Measurements from ENCODE around the gene PKD1. TPM values are rescaled to one million over a fixed set of nuclear protein-coding genes. Genes with fewer than 3 reads are reported as not detected.

Gene PKD1
- polyA plus RNA-seq, 3 donors, result 36.9 to 89.6 (median 83.7) TPM

DNA sequence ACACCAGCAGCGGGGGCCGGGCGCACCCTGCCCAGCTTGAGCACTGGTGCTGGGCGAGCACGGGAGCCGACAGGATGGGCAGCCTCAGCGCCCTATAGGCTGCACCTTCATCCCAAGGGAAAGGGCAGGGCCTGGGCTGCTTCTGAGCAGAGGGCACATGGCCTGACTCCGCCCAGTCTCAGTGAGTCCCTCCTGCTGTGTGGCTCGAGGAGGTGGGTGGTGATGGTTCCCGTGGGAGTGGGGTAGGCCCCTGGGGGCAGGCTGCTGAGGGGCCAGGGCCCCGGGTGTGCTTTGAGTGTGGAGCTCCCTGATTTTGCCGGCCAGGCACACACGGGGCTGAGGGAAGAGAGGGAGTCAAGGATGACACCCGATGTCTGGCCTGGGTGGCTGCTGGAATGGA is 50.0 kb downstream of the PKD1 start:
- no peak overlapping the region for H3K27ac ChIP-seq (ENCODE audit: low read depth, low read length)
- 77 to 83% (median 81%) methylated on average over 13 to 14 of the region's 14 CpGs for WGBS, 3 donors

DNA sequence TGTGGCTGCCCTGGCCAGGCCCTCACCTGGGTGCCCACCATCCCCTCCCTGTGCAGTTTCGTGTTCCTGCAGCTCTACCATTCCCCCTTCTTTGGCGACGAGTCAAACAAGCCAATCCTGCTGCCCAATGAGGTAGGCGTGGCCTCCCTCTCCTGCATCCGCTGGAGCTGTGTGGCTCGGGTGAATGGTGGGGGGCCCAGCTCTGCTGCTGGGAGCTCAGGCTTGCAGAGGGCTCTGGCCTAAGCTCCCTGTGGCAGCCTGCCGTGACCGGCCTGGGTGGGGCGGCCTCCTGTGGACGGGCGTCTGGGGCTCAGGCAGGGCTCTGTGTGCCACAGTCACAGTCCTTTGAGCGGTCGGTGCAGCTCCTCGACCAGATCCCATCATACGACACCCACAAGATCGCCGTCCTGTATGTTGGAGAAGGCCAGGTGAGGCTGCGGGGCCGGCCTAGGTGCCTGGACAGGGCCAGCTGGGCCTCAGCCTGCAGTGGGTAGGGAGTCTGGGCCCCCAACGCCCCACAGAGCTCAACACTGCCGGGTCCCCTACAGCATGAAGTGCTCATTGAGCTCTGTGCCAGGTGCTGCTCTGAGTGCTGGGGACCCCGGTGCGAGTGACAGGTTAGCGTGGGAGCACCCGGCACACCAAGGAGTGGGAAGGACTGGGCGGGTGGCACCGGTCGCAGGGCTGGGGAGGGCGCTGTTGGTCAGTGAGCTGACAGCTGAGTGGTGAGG is 50.6 kb downstream of the PKD1 start:
- H3K27ac ChIP-seq (ENCODE audit: low read depth, low read length), result no peak overlapping the region
- WGBS, 3 donors, result 89 to 94% (median 93%) methylated on average over 27 to 29 of the region's 29 CpGs

DNA sequence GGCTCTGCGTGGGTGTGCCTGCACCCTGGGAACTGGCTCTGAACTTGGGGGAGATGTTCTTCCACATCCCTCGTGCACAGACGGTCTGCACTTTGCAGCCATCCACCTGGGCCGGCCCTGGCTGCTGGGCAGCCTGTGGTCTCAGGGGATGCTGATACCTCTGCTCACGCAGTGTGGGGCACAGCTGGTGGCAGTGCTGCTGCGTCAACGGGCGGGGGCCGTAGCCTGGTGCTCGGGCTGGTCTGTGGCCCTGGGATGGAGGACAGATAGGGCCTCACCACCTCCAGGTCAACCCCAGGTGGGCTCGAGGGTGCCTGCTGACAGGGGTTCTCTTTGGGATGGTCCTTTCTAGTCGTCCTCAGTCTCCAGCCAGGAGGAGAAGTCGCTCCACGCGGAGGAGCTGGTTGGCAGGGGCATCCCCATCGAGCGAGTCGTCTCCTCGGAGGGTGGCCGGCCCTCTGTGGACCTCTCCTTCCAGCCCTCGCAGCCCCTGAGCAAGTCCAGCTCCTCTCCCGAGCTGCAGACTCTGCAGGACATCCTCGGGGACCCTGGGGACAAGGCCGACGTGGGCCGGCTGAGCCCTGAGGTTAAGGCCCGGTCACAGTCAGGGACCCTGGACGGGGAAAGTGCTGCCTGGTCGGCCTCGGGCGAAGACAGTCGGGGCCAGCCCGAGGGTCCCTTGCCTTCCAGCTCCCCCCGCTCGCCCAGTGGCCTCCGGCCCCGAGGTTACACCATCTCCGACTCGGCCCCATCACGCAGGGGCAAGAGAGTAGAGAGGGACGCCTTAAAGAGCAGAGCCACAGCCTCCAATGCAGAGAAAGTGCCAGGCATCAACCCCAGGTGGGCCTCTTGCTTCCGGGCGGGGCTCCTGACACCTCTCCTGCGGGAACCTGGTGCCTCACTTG is 51.6 kb downstream of the PKD1 start:
- WGBS, 3 donors, result 90 to 95% (median 94%) methylated on average over 39 to 44 of the region's 44 CpGs
- no peak overlapping the region for H3K27ac ChIP-seq (ENCODE audit: low read depth, low read length)

DNA sequence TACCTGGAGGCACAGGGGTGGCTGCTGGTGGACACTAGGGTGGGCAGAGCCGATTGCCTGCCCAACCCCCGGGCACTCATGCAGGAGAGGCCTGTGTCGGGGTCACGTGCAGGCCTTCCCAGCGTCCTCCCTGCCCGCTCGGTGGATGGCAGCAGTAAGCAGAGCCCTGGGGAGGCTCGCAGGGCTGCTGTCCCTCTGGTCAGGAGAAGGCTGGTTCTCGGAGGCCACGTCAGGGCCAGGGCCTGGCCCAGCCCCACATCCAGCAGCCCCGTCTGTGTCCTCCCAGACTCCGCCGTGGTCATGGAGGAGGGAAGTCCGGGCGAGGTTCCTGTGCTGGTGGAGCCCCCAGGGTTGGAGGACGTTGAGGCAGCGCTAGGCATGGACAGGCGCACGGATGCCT is 52.3 kb downstream of the PKD1 start:
- no peak overlapping the region for H3K27ac ChIP-seq (ENCODE audit: low read depth, low read length)
- WGBS, 3 donors, result 80 to 92% (median 85%) methylated on average over 14 to 19 of the region's 19 CpGs

DNA sequence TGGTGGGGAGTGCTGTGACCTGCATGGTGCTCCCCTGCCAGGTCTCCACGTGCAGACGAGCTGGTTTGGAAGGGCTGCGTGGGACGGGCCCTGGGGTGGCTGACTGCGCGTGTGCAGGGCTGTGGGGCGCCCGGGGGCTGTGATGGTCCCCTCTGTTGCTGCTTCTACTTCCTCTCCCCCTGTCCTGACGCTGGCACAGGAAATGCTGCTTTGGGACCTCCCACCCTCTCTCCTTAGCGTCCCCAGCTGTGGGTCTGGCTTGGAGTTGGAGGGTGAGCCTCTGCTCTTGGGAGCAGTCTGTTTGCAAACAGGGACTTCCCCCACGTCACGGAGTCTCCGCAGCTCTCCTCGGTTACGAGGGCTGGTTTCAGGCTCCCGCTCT is 52.7 kb downstream of the PKD1 start:
- 59 to 86% (median 63%) methylated on average over 16 of the region's 16 CpGs for WGBS, 3 donors
- H3K27ac ChIP-seq (ENCODE audit: low read depth, low read length), result no peak overlapping the region

DNA sequence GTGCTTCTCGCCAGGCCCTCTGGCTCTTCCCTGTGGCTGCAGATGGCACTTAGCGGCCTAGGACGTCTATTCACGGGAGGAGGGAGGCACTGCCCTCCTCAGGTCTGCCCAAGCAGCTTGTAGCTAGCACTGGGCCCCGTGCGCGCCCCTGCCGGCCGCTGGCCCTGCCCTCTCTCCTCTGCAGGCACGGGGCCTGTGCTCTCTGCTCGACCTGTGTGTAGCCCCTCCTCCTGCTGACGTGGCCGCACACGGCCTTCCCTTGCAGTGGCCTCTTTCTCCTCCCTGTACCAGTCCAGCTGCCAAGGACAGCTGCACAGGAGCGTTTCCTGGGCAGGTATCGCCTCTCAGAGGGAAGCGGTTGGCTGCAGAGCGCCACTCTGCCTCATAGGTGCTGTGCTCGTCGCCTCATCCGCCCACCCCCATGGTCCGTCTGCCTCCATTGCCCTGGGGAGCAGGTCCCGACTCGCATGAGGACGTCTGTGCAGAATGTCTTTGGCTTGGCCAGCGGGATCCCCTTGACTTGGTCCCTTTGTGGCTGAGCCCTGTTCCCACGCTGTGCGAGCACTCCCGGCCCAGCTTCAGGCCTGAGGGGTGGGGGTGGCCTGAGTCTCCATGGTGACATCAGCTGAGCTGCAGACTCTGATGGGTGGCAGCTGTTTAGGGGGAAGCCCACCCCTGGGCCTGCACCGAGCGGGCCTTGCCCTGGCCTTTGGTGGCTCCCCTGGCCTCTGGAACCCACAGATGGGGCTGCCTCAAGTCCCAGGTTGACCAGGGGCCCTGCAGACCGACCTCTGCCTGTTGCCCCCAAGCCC is 53.3 kb downstream of the PKD1 start:
- 45 to 74% (median 73%) methylated on average over 29 to 32 of the region's 32 CpGs for WGBS, 3 donors
- H3K27ac ChIP-seq (ENCODE audit: low read depth, low read length), result no peak overlapping the region

DNA sequence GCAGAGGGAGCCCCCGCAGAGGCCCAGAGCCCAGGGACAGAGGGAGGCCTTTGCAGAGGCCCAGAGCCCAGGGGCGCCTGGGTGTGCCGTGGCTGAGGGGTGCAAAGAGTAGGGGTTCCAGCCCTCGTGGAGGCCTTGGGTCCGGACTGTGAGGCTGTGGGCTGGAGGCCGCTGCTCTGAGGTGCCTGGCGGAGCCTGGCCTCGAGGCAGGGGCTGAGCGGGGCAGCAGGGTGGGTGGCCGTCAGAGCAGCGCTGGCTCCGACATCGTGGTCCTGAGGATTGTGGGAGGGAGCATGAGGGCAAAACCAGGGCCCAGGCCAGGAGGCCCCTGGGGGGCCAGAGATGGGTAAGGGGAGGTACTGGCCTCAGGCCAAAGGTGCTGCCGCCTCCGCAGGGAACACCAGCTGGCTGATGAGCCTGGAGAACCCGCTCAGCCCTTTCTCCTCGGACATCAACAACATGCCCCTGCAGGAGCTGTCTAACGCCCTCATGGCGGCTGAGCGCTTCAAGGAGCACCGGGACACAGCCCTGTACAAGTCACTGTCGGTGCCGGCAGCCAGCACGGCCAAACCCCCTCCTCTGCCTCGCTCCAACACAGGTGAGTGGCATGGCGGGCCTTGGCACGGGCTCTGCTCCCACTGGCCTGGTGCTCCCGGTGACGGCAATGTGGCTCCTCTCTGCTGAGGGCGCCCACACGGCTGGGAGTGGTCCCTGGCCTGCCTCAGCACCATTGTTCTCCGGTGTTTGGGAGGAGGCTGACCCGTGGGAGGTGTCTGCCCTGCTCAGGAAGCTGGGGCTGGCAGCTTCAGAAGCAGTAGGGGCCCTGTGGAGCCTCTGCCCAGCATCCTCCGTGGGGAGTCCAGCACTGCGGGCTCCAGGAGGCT is 54.3 kb downstream of the PKD1 start:
- 84 to 87% (median 85%) methylated on average over 32 to 35 of the region's 35 CpGs for whole genome bisulfite sequencing, 3 donors
- H3K27ac ChIP-seq (ENCODE audit: low read depth, low read length), result no peak overlapping the region

DNA sequence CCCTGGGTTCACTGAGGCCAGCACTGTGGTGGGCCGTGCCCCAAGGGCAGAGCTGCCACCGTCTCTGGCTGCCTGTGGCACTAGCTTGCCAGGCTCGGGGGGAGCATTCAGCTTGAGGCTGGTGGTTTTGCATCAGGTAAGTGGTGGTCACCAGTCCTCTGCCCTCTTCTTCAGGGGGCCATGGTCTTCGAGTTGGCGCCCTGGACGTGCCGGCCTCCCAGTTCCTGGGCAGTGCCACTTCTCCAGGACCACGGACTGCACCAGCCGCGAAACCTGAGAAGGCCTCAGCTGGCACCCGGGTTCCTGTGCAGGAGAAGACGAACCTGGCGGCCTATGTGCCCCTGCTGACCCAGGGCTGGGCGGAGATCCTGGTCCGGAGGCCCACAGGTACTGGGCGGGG is 55.7 kb downstream of the PKD1 start:
- 92 to 94% (median 93%) methylated on average over 15 to 16 of the region's 16 CpGs for WGBS, 3 donors
- no peak overlapping the region for H3K27ac ChIP-seq (ENCODE audit: low read depth, low read length)

DNA sequence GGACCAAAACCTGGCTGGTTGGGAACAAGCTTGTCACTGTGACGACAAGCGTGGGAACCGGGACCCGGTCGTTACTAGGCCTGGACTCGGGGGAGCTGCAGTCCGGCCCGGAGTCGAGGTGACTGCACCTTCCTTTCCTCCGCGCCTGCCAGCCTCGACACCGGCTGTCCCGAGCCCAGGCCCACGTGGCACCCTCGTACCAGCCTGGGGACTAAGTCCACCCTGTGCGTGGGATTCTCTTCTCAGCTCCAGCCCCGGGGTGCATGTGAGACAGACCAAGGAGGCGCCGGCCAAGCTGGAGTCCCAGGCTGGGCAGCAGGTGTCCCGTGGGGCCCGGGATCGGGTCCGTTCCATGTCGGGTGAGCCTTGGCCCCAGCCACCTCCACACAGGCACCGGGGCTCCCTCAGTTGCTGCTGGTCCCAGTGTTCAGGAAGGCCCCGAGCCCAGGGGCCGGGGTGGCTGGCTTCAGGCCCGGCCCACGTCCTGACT is 56.3 kb downstream of the PKD1 start:
- WGBS, 3 donors, result 94 to 95% (median 95%) methylated on average over 23 to 30 of the region's 30 CpGs
- no peak overlapping the region for H3K27ac ChIP-seq (ENCODE audit: low read depth, low read length)

DNA sequence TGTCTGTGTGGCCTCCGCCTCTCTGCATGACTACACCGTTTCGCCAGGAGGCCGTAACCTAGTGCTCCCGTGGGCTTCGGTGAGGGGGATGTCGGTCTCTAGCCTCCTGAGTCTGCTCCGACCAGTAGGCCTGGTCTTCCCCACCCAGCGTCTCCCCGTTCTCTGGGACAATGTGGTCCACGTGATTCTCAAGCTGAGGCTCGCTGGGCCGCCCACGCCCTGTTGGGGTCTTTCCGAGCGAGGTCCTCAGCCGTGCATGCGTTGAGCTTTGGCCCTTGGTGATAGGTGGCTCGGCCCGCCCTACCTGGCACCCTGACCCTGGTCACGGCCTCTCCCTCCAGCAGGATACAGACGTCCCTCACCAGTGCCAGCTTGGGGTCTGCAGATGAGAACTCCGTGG is 57.0 kb downstream of the PKD1 start:
- no peak overlapping the region for H3K27ac ChIP-seq (ENCODE audit: low read depth, low read length)
- WGBS, 3 donors, result 94 to 95% (median 95%) methylated on average over 23 of the region's 23 CpGs

DNA sequence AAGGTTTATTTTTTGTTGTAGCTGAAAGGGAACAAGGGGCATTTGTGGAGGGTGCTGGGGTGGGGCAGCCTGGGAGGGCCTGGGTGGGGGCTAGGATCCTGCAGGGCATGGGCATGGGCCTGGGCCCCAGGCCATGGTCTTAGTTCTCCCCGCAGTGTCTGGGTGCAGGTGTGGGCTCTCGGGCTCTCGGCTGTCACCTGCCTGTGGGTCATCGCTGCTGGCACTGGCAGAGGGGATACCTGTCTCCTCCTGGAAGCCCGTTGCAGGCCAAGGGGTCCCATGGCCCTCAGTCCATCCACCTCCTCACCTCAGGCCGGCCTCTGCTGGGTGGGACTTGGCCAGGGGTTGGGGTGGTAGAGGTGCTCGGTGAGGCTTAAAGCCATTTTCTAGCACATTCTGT is 57.6 kb downstream of the PKD1 start:
- no peak overlapping the region for H3K27ac ChIP-seq (ENCODE audit: low read depth, low read length)
- 94 to 97% (median 97%) methylated on average over 7 of the region's 7 CpGs for WGBS, 3 donors

DNA sequence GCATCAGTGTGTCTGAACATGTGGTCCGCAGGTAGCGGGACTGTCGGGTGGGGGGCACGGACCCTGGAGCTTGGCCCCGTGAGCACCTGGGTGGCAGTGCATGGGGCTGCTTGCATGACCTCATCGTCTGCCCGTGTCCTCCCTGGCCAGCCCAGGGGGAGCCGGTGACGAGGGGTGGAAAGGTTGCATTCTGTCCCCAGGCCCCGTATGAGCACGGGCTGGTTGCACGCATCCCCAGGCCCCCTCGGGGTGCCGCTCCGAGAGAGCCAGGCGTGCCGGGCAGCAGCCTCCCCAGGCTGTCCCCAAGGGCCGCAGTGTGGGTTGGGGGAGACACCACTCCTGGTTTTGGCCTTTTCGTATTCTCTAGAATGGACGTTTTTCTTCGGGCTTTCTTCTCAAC is 58.0 kb downstream of the PKD1 start:
- no peak overlapping the region for H3K27ac ChIP-seq (ENCODE audit: low read depth, low read length)
- WGBS, 3 donors, result 93 to 95% (median 94%) methylated on average over 21 of the region's 21 CpGs

DNA sequence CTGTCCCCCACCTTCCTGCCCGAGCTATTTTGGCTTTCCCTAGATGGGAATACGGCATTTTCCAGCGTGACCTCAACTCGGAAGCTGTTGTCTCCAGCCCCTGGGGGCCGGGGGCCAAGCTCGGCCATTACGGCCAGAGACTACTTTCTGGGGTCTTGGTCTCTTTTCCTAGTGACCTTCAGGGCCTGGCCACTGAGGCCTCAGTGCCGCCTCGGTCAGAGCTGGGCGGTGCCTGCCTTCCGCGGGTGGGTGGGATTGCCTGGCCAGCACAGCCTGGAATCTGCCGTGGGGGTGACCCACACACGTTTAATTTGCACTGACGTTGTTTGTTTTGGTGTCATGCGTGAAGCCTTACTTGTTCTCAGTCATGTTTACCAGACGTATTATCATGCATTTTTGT is 58.7 kb downstream of the PKD1 start:
- no peak overlapping the region for H3K27ac ChIP-seq (ENCODE audit: low read depth, low read length)
- 88 to 92% (median 91%) methylated on average over 17 of the region's 17 CpGs for WGBS, 3 donors

DNA sequence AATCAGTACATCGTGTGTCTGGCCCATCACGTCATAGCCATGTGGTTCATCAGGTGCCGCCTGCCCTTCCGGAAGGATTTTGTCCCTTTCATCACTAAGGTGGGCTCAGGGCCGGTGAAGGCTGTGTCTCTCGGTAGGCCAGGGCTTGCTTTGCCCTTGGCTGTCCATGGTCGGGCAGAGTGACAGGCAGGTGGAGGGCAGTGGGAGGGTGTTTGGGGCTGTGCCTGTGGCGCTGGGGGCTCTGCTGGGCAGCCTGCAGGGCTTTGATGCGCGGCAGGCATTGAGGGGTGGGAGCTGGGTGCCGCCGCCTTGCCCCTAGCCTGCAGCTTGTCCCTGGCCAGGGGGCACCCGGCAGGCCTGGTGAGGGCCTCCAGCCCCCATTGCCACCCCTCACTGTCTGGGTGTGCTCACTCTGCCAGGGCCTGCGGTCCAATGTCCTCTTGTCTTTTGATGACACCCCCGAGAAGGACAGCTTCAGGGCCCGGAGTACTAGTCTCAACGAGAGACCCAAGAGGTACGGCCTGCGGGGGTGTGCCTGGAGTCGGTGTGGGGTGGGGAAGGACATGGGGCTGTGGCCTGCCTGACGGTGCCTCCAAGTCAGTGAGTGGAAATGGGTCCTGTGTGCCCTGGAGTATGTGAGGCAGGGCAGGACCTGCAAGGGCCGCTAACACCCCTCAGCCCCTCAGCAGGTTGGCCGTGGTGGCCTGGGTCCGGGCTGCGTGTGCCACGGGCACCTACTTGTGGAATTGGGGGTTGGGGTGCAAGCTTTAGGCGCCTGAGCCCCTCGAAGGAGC is 59.4 kb downstream of the PKD1 start:
- H3K27ac ChIP-seq (ENCODE audit: low read depth, low read length), result no peak overlapping the region
- 94 to 95% (median 95%) methylated on average over 28 of the region's 28 CpGs for WGBS, 3 donors

DNA sequence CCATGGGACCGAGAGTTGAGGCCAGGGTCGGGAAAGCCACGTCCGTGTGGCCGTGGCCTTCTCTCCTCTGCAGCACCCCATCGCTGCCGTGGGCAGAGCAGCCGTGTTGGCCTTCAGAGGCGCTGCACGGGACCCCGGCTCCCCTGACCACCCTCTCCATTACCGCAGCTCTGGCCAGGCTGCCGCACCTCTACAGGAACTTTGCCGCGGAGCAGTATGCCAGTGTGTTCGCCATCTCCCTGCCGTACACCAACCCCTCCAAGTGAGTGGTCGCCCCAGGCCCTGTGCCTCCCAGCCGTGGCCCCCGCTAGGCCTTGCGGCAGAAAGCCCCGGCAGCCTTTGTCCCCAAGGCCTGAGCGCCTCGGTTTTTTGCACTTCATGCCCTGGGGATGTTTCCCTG is 60.1 kb downstream of the PKD1 start:
- WGBS, 3 donors, result 93 to 98% (median 96%) methylated on average over 24 of the region's 24 CpGs
- H3K27ac ChIP-seq (ENCODE audit: low read depth, low read length), result no peak overlapping the region

DNA sequence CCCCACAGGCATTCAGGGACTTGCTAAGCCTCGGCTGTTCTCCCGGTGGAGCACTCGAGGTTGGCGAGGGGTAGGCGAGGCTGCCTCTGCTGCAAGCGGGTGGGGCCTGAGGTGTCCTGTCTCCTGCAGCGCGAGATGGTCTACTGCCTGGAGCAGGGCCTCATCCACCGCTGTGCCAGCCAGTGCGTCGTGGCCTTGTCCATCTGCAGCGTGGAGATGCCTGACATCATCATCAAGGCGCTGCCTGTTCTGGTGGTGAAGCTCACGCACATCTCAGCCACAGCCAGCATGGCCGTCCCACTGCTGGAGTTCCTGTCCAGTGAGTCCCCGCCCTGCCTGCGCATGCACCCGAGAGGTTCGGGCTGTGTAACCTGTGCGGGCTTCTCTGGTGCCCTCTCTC is 61.6 kb downstream of the PKD1 start:
- H3K27ac ChIP-seq (ENCODE audit: low read depth, low read length), result no peak overlapping the region
- WGBS, 3 donors, result 94 to 96% (median 95%) methylated on average over 20 of the region's 20 CpGs

DNA sequence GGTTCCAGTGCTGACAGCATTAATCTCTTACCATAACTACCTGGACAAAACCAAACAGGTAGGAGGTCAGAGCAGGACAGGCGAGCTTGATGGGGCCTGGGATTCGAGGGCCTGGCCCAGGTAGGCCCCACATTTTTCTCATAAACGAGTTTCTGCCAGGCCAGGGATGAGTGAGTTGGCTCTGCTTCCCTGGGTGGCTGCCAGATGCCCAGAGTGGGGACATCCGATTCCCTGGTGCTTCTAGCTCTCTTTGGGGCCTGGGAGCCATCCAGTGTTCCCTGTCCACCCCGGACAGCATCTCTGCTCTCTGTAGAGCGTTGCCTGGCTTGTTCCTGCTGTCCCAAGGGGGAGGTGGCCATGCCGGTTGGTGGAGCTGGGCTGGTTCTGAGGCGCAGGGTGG is 62.8 kb downstream of the PKD1 start:
- 85 to 91% (median 88%) methylated on average over 8 of the region's 8 CpGs for WGBS, 3 donors
- H3K27ac ChIP-seq (ENCODE audit: low read depth, low read length), result no peak overlapping the region

Data from adipose tissue (tissue), 3 donors.